PC-3 (cell line): ENCODE measurements around the gene GTF3C2.

Experiments used
- EZH2 ChIP-seq: fragments of 300-600 bp; sonication (generic); IDR thresholded peaks from one replicate; pipeline ENCODE4 v1.6.1; 2017; ENCODE audit warnings: antibody characterized with exemption, mild to moderate bottlenecking, low read length; ENCODE audit not compliant: unreplicated experiment
- TF ChIP-seq, protein P1 (sequence below): fragments of 300-600 bp; sonication (generic); conservative IDR thresholded peaks from 2 replicates; pipeline ENCODE4 v1.5.1; 2017; ENCODE audit warnings: antibody characterized with exemption, low read depth, mild to moderate bottlenecking, low read length

DNA sequence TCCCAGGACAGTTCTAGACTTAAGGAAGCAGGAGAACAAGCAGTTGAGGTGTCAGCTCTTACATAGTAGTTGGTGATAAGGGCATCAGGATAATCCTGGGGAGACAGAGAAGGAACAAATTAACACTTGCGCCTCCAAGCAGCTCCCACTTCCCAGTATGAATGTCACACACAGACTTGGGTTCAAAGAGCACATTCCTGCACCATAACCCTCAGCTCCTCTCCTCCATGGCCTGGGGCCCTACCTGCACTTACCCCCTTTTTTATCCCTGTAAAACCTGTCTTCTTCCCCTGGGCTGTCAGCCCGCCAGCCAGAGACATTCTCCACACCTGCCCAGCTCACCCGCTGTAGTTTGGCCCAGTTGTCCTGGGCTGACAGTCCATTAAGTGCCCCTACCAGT is 44.4 kb downstream of the GTF3C2 start:
- TF ChIP-seq, protein P1, sequence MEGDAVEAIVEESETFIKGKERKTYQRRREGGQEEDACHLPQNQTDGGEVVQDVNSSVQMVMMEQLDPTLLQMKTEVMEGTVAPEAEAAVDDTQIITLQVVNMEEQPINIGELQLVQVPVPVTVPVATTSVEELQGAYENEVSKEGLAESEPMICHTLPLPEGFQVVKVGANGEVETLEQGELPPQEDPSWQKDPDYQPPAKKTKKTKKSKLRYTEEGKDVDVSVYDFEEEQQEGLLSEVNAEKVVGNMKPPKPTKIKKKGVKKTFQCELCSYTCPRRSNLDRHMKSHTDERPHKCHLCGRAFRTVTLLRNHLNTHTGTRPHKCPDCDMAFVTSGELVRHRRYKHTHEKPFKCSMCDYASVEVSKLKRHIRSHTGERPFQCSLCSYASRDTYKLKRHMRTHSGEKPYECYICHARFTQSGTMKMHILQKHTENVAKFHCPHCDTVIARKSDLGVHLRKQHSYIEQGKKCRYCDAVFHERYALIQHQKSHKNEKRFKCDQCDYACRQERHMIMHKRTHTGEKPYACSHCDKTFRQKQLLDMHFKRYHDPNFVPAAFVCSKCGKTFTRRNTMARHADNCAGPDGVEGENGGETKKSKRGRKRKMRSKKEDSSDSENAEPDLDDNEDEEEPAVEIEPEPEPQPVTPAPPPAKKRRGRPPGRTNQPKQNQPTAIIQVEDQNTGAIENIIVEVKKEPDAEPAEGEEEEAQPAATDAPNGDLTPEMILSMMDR, result no peak
- no peak for TF ChIP-seq EZH2
